SIG-M5 treated with dmso at 0.1 percent for 504 hours (cell line): ENCODE measurements around the gene EVX1.

Source experiments
- DNase-seq: peaks from one replicate; lab custom pipeline; 2025; ENCODE audit not compliant: unreplicated experiment; lab: John Stamatoyannopoulos, UW

Gene EVX1

DNA sequence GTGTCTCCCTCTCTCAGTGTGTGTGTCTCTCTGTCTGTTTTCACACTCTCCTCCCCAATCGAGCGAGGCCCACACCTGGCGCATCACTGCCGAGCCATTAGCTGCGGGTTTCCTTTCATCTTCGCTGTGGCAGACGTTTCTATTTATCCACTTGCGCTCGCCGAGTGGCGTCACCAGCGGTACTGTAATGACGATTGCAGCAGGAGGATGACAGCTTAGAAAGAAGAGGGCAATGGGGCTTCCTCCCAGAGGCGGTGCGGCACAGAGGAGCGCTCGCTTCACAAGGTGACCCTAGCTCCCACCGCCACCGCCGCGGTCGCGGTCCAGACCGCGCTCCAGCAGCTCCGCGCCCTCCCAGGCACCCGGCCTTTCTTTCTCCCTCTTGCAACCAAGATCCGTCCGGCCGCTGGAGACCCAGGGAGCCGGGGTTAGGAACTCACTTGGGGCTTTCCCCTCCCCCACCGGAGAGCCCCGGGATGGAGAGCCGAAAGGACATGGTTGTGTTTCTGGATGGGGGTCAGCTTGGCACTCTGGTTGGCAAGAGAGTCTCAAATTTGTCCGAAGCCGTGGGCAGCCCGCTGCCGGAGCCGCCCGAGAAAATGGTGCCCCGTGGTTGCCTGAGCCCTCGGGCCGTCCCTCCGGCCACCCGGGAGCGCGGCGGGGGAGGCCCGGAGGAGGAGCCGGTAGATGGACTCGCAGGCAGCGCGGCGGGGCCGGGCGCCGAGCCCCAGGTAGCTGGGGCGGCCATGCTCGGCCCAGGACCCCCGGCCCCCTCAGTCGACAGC lies at the start of gene EVX1:
Gene EVX1, plus strand, starts transcription at position 248 of the 785 bp plus-strand sequence. Its CDS starts 229 bp downstream, at position 477.
- DNase-seq, result no peak

DNA sequence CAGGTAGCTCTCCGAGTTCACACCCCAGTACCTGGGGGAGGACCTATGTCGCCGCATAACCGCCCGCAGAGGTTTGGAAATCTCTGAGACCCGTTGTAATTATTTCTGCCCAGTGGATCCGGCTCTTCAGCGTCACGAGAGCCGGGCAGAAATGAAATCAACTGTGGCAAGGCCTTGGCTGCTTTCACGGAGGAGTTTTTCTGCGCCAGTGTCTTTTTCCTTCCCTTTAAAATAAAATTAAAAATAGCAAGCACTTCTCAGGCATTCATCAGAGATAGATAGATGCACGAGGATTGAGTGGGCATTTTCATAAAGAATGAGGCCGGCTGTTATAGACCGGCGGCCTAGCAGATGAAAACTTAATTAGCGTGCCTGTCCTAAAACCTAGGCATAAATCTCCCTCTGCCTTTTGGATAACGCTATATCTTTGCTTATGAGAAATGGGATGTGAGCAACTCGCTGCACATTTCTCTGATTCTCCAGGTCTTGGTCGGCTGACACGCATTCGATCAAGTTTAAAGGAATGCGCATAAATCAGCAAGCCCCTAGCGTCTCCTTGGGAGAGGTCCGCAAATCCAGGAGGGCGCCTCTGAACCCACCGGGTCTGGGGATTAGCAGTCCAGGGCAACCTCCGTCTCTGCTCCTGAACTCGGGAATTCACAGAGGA lies 49.1 kb upstream of the EVX1 start:
- DNase-seq, result no peak

DNA sequence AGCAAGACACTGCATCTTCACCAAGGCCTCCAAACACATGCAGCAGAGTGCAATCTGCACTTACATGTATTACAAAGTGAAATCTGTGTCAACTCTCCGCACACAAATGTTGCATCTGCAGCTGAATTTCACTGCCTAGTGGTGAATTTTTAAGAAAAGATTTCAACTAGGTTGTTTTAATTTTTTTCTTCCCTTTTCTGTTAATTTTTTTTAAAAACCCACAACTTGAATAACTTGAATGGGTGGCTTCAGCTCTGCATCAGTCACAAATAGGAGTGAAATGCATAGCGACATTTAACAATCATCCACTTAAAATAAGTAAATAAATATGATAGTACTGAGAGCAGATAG lies 48.6 kb upstream of the EVX1 start:
- DNase-seq, result no peak

DNA sequence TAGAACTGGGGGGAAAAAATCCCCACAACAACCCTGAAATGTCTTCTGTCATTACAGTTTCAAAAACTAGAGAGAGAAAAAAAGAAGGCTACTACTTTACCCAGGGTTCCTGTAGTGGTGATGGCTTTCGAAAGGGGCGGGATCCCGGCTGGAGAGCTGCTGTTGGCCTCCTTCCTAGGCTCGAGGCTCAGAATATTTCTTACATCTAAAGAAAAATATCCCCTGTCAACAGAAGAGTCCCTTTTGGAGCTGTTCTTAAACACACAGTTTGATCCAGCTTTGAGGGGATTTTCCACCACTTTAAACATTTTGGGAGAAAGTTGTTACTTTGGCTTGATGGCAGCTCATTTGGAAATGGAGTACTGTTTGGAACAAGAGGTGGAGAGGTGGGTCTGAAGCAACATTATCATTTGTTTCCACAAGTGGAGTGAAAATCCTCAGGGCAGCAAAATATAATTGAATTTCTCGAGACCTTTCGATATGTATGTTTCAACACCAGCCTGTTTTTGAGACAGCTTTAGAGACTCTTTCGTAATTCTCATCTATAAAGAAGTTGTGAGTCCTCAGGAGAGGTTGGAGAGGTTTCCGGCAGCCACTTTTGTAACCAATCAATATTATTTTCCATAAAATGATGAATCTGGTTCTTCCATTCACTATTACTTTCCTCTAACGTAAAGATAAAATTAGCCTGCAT lies 47.8 kb upstream of the EVX1 start:
- DNase-seq, result peak; percentile 49

DNA sequence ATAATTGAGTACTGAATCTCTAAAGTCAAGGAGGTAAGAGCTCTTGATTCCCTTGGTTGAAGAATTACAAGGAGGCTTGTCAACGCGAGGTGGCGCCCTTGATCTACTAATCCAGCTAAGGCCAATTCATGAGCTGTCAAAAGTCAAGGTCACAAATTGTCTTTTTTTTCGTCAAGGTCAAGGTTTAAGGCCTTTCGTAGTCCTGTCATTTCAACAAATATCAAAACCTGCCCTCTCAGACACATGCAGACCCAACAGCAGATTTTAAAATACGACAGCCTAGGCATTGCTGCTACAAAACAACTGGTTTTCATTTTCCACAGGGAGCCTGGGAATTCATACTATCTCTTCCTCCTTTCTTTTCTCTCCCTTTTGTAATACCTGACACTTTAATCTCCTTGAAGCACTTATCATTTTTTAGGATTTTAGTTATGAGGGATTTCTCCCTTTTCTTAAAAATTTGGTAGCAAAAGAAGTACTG lies 46.3 kb upstream of the EVX1 start:
- peak; percentile 75 for DNase-seq

DNA sequence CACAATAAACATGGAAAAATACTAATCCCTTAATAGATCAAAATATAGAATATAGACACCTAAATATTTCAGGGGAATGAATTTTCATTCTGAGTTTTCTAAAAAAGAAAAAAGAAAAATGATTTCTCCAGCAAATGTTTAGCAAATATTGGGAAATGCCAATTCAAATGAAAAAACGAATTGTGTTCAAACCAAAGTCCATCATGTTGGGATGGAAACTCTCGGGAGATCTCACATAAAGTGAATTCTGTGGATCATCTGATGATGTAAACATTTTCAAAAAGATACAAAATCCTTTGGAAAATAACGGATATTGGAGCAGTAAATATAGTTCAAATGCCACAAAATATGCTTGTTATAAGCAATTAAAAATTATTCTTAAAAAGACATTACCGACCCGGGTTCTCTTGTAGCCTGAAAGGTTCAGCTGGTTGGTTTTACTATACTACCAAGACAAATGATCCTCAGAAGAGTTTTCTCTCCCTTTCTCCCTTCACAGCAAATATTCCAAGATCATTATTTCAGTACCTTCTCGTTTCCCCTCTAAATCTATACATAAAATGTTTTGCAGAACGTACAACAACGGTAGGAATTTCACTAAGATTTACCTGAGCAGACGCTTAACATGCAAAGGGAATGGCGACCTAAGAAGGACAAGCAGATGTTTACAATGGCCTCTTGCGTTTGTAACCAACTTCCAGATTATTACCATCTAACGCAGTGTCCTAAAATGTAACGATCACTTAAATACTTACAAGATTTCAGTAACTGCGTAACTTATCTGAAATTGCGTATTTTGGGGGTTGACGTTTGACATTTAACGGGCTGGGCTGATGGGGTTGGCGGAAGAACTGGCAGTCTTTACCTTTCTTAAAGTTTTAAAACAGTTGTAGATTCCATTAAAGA lies 45.2 kb upstream of the EVX1 start:
- DNase-seq, result no peak

DNA sequence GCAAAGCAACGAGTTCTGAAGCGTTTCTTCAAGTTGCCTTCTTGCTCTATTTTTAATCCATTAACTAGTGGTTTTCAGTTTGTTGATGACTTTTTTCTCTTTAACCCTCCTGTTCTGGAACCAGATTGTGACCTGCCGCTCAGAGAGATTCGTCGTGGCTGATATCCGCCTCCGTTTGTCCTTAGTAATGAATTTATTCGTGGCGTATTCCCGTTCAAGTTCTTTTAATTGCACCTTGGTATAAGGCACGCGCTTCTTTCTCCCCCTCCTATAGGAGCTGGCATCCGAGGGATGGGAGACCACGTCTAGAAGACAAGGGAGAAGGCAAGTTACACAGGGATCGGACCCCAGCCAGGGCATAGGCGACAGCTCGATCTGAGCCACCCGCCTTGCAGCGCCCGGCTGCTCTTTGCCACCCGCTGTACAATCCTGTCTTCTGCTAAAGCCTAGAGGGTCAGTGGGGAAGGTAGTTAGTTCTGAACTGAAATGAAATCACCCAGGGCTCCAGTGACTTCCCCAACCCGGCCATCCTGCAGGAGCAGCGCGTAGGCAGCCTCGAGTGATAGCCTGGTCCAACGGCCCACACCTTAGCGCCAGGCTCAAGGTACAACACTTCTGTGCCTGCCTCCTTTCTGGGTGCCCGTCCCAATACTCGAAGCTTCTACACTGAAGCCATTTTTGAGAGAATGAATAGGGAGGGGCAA lies 44.3 kb upstream of the EVX1 start:
- DNase-seq, result no peak

DNA sequence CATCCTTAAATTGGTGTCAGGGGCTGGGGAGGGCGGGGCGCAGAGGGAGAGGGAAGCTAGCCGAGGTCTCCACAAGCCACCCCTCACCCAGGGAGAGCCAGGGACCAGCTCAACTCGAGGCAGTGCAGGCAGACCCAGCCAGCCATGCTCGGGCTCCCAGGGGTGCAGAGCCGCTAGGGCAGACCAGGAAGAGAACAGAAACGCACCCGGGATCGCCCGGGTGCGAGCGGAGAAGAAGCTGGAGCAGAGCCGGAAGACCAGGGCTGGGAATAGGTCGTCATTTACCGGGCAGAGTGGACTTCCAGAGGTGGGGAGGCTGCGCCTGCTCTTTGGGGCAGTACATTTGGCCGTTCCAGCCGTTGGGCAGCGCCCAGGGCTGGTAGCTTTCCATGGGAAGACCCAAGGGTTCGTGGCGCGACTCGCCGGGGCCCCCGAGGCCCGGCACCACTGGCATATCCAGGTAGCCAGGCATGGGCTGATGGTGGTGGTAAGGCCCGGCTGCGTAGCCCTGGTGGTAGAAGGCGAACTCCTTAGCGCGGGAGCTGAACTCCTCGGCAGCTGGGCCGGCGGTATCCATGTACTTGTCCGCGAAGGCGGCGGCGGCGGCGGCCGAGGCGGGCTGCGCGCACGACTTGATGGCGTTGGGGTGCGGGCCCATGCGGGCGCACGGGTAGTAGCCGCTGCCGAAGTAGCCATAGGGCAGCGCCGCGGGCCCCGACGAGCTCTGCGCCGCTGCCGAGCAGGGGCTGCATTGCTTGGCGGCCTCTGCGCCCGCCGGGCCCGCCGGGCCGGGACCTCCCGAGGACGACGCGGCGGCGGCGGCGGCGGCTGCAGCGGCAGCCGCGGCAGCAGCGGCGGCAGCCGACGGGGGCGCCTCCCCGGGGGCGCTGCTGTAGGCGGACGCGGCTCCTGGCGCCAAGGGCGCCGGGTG lies 43.5 kb upstream of the EVX1 start:
- DNase-seq, result no peak

DNA sequence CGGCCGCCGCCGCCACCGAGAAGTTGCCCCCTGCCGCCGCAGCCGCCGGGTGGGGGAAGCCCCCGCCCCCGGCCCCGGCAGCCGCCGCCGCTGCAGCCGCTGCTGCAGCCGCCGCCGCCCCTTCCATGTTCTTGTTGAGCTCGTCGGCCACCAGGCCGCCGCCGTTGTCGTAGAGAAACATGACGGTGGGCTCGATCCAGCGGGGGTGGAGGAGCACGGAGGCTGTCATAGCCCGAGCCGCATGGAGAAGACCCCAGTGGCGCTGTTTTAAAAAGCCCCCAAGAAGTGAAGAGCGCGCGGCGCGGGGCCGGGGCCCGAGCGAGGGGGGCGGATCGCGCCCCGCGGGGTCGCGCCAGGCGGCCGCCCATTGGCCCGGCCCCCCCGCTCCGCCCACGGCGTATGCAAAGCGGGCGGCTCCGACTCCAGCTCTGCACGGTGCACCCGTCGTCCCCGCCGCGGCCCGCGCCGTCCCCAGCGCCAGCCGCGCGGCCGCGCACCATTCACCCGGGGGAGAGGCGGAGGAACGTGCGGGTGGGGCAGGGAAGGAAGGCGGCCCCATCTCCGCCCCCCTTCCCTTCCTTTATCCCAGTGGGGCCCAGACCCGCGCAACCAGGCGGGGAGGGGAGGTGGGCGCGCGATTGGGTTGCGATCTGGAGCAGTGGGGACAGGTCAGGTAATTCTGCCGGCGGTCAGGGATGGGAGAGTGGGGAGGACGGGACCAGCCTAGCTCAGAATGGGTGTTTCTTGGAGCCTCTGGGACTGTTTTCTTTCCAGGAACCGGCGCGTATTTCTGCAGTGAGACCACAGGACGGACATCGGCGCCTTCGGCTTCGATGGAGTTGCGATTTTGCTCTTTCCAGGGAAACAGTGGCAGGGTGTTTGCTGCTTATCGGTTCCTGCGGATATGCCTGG lies 42.5 kb upstream of the EVX1 start, which contains the start of gene HOXA13:
Gene HOXA13, minus strand, starts transcription at position 243 of the 912 bp plus-strand sequence. Its CDS starts 14 bp downstream, at position 229.
- DNase-seq, result peak; percentile 58

DNA sequence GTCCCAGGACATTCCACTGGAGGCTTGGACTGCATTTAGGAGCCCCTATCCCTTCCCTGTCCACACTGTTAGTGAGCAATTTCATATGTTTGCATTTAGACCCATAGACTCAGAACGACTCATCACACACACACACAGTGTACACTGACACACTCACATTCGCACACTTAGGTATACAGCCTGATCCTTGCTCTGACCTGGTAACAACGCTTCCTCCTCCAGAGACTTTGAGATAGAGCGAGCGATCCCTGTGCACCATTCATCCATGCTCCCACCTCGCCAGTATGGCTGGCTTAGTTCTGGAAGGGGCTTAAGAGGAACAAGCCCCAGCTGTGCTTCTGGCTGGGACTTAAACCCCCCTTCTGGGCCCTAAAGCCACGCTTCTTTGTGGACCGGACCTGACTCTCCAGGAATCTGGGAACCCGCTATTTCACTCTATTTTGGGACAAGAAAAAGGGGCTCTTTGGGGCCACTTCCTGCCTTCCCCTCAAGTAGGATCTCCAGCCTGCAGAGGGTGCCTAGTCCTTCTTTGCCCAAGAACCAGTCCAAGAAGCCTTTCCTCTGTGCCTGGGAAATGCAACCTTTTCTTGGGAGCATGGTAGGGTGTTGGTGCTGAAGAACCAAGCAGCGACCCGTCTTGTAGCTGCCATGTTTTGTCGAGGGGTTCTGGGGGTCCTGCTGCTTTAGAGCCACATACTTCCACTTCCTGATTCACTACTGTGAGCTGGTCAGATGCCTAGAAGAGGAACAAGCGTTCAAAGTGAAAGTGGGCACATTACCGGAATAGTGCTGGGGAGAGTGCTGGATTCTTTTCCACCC lies 41.6 kb upstream of the EVX1 start:
- DNase-seq, result peak; percentile 86

DNA sequence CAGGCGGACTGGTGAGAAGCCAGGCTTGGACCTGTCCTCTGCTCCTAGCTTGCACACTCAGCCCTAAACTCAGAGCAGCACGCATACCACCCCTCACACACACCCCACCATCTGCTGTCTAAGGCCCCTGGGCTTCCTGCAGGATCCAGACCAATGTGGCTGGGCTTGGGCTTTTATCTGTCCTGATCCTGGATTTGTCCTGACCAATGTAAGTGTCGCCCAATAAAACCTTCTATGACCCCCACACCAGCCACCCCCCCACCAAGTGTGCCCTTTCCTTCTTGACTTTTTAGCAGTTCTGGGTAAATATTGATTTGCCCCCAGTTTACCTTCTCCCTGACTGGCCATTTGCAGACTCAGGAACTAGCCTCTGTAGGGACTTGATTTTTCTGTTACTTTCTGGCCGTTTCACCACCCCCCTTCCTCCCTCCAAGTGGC lies 41.0 kb upstream of the EVX1 start:
- DNase-seq, result no peak

DNA sequence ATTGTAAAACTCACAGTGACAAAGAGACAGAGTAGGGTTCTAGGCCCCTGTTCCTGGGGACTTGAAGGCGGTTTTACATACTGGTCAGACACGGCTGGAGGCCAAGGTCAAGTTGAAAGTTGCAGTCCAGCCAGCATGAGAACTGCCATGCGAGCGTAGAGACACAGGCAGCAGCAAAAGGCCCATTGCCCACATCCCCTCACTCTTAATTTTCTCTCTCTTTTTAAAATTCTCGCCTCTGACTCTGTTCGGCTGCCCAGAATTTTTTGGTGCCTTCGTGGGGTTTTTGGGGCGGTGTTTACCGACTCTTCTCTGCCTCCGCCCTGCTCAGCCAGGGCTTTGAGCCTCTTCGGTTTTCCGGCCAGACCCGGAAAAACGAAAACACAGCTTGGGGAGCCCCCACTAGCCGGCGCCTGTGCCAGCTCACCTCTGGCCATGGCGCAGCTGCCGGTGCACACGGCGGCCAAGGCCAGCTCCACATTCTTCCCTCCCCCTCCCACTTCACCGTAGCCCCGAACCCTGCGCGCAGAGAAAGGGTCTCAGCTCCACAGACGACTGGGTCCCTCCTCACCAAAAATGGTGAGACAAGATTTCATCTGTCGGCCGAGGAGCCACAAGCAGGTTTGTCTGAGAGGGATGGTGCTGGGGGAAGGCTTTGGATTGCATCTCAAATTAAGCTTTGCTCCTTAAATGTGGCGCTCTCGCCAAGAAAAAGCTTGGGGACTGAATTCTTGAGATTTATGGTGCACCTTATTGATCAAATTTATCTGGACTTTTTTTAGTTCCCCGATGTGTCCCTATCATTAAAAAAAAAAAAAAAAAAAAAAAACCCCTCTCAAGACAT lies 40.4 kb upstream of the EVX1 start:
- no peak for DNase-seq

DNA sequence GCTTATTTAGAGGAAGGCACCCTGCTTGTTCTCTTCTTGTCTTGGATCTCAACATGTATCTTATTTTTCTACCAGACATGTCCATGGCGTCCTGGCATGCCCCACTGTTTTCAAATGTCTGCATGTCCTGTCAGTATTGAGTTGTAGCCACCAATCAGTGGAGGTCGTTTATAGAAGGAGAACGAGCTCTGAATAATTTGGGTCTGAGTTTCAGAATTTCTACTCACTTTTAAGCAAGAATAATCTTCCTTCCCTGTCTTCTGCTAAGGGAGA lies 39.8 kb upstream of the EVX1 start:
- DNase-seq, result no peak

DNA sequence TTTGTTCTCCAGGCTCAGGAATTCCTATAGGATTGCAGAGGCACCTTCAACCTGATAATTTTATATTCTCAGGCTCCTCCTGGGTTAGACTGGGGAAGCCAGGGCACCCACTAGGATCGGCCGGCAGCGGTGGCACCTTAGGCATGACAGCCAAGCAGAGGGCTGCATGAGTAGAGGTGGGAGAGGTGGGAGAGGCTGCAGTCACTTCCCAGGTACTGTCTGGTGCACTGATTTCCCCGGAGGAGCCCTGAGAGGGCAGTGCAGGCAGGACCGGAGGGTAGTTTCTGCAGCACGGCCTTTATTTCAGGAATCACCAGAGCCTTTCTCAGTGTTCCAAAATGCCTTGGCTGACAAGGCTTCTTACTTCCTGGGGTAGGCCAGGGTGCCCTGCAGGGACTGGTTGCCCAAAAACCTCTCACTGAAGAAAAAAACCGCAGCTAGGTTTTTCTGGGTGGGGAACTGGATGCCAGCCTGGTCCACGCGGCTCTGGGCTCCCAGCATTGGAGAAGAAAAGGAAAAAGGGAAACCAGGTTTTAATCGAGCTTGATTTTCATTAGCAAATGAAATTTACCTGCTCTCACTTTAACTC lies 39.1 kb upstream of the EVX1 start:
- no peak for DNase-seq

DNA sequence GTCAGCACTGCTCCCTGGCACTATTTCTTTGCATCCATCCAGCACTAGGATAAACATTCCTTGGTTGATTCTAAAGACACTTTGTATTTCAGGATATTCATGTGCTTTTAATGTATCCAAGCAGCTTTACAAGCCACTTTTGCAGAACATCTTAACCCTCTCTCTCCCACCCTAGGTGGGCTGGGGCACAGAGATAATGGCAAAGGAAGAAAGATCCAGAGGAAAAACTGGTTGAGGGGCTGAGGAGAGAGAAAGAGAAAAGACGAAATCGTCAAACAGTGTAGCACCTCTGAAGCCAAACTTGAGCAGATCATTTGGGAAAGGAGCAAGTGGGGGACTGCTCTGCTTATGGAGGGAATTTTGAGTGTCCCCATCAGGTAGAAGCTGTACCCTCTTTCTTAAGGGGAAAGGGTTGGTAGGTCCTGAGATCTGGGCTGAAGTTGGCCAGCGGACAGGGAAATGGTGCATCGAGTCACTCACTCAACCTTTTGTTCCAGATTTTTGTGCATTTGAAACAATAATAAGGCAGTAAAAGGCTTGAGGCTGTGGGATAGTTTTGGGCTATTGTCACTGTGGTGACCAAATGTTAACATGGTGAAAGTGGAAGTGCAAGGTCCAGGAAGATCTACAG lies 38.5 kb upstream of the EVX1 start:
- no peak for DNase-seq

DNA sequence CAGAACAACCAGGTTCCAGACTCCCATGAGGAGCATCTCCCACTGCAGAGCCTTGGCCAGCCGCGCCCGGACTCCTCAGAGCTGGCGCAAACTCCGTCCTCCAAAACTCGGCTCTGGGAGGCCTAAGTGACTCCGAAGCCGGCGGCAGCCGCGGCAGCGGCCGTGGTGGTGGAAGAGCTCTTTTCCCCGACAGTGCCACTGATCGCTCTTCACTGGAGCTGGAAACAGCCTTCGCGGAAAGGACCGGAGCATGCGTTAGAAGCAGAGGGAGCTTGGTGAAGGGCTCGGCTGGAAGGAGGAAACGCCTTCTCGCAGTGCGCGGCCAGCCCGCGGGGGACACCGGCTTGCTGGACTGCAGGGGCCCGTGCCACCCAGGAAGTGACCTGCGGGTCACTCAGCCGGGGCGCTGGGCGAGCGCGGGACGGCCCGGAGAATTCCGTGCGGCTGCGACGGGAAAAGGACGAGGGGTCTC lies 37.7 kb upstream of the EVX1 start:
- no peak for DNase-seq
